Measurements from ENCODE around the gene PTPRG.

GRCh38 chr3:62088472-62089104 lies 527.2 kb downstream of the PTPRG start:
- TF ChIP-seq CTCF (optimal IDR thresholded peaks at IDR 0.05 in 1 of 3, IDR thresholded peaks at IDR 0.05 in 1 of 3, conservative IDR thresholded peaks at IDR 0.05 in 1 of 3; ENCODE audit: extremely low read depth in 1 of 3, insufficient read depth in 2 of 3, low read length in 3 of 3) (no peak), EZH2 (IDR thresholded peaks at IDR 0.05; ENCODE audit: low read length) (no peak)

Measured in keratinocyte (primary cell).